HUDEP-2 (cell line): ENCODE results near the gene PODXL.
"Not testable (repeated sequence)": the region's sequence is repeated elsewhere in the genome, so short reads cannot be mapped to it uniquely, and the experiment has no call there.

ENCODE experiments used
- DNase-seq, 76 experiments: peaks; one replicate each; lab custom pipeline; 2025; ENCODE audit not compliant: unreplicated experiment in 76 of 76; lab: John Stamatoyannopoulos, UW

The PODXL gene

DNA sequence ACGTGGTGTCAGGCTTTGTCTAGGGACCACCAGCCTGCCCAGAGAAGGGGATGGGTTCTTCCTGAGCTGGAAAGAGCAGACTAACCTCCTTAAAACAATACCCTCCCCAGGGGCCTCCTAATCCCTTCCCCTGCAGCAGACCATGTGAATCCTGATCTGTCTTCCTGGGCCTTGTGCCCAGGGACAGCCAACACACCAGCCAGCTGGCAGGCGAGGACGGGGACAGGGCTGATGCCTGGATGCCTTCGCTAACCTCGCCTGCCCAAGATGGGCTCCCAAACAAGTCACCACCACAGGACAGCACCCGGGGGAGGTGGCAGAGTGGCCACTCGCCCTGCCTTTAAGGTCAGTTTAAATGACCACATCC lies 17.6 kb downstream of the PODXL start:
- no peak for DNase-seq

DNA sequence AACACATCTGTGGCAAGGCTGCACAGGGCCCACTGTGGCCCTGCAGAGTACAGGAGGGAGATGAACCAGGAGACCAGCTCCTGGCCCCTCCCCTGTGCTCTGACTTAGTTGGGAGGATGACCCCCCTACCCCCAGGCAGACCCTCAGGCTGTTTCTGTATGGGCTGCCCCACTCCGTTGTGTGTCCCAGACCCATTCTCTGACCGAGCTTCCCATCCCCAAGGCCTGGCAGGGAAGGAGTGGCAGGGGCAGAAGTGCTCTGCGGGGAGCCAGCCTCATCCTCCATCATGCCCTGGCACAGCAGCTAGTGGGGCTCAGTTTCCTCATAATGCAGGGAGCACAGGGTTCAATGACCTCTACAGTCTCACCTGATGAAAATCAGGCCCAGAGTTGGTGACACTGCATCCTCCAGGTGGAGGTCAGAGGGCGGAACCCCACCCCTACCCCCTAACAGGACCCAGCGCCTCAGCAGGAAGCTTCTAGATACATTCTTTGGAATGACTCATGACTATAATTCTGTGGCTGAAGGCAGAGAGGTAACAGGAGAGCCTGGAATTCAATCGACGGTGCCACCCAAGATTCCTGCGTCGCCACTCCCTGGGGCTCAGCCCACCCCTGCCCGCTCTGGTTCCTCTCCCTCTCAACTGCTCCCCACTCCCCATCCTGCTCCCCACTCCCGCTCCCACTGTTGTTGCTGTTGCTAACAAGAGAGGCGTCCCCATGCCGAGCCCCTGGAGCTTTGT lies 18.2 kb downstream of the PODXL start:
- no peak for DNase-seq

DNA sequence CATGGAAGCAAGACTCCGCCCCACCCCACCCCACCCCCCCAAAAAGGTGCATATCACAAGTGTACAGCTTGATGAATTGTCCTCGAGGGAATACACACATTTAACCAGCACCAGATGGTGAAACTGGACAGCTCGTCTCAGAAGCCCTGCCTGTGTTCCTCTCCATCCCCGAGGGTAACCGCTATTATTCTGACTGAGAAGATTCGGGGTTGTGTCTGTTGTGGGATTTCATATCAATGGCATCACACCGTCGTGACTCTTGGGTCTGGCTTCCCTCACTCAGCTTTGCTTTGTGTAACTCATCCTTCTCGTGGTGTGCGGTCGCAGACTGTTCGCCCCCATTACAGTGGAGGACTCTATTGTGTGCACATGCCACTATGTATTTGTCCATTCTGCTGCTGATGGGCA lies 18.9 kb downstream of the PODXL start:
- no peak for DNase-seq

DNA sequence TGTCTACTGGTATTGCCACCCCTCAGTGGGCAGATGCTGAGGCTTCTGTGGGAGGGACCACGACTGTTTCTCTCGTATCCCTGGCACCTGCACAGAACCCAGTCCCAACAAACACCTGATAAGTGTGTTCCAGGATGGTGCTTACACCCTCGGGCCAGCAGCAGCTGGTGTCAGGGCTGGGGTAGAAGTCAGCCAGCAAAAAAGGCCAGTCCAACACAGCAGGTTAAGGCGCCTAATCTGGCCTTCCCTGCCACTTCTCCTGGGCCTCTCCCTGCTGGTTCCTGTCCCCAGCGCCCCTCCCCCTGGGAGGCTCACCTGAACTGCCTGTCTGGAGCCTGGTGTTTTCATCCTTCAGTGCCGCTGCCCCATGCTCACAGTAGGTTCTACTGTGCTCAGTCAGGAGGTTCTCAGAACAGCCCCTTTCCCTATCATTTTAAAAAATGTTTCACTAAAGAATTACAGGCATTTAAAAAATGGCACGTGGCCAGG lies 20.0 kb downstream of the PODXL start:
- DNase-seq: no peak

DNA sequence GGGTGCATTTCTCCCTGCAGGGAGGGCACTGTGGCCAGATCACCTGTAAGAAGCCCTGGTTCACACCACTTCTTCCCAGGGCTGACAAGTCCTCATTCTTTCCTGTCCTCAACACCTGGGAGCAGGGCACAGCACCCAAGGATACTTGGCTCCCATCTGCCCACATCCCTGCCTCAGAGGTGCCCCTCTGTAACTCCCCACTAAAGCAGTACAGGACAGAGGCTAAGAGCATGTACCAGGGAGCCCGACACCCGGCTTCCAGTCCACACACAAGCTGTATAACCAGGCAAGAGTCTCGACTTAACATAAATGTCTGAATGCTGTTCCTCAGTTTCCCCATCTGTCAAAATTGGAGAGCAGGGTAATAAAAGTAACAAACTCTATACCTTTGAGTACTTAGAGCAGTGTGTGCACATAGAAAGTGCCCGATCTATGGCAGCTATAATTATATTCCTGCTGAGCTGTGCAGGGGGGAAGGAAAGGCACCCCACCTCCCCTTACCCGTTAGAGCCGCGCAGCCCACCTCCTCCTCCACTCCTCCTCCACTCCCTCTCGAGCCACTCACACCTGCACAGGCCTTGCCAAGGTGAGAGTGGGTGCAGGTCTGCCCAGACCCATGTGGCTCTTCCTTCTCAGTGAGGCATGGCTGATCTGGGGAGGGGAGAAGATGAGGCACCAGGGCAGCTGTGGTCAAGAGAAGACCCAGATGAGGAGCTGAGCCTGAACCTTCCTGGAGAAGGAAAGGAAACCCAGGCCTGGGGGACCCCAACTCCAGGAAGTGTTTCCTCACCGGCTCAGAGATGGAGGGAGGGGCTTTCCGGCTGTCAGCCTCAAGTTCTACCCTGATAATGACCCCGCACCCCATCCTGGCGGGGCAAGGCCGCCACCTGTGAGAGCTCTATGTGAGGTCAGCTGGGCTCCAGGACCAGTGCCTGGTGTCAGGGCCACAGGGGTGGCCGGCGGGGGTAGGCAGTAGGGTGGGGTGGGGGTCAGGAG lies 22.6 kb downstream of the PODXL start:
- DNase-seq: no peak

DNA sequence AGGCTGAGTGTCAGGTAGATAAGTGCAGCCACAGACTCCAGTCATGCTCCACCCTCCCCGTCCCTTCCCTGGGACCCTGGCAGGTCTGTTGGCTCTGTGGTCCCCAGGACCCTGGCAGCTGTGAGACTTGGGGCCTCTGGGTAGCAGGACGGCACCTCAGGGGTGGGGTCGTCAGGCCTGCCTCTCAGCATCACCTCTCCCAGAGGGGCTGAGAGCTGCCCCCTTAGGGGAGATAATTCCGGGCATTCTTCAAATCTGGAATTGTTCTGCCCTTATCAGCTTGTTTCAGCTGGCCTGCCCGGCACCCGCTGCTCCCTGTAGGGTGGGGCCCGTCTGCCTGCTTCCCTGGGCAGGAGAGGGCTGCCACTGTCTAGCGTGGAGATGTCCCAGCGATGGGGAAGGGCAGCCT lies 23.3 kb downstream of the PODXL start:
- peak in 12 of 76 experiments; percentile 1 to 17 (median 8) for DNase-seq

DNA sequence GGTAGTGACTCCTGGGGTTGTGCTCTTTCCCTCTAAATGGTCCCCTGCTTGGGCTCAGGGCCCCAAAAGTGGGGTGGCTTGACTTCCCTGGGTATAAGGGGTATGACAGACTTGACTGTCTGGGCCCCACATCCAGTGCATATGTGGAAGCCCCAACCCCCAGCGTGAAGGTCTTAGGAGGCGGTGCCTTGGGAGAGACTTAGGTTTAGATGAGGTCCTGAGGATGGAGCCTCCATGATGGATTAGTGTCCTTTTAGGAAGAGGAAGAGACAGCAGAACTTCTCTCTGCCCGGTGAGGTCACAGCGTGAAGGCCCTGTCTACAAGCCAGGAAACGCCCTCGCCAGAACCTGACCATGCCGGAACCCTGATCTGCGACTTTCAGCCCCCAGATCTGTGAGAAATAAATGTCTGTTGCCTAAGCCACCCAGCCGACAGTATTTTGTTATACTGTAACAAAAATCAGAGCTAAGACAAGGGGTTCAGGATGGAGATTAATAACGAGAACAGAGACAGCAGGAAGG lies 23.8 kb downstream of the PODXL start:
- DNase-seq: no peak

DNA sequence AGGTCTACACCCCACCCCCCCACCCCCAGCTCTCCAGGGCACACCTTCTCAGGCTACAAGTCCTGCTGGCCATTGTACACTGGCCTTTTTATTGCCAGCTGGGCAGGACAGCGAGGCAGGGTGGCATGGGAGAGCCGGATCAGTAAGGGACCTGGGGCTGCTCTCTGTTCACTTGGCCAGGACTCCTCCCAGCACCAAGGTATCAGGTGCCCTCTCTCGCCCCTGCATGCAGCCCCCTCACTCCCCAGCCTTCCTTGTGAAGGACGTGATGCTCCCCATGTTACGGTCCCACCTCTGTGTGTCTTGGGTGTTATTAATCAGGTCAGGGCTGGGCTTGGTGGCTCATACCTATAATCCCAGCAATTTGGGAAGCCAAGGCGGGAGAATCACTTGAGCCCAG lies 26.3 kb downstream of the PODXL start:
- DNase-seq: no peak

DNA sequence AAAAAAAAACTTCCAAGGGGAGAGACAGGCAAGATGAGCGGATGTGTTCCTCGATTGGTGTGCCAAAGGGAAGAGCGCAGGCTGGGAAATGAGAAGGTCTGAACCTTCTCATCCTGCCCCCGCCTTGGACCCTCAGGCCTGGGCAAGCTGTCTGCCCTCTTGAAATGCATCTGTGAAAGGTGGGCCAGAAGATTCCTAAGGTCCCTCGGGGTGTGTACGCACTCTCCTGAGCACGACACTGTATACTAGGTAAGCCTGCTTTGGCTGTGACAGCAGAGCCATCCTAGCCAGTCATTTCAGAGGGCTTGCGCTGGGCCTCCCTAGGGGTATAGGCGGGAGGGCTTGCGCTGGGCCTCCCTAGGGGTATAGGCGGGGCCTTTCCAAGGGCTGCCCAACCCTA lies 26.8 kb downstream of the PODXL start:
- no peak for DNase-seq

DNA sequence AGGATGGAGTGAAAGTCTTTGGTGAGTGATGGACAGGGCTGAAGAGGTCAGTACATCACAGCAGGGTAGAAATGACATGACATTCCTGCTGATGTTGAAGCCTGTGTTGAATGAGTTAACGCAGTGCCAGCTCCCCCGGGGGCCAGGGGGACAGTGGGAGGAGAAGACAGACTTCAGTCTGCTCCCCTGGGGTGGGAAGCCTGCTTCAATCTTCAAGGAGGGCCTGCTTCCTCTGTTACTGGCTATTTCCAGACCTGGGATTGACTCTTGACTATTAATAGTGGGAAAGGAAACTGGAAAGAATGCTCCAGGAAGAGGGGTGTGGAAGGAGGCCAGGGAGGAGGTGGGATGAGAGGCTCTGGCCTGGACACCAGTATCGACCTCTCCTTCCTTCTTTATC lies 27.2 kb downstream of the PODXL start:
- no peak for DNase-seq

DNA sequence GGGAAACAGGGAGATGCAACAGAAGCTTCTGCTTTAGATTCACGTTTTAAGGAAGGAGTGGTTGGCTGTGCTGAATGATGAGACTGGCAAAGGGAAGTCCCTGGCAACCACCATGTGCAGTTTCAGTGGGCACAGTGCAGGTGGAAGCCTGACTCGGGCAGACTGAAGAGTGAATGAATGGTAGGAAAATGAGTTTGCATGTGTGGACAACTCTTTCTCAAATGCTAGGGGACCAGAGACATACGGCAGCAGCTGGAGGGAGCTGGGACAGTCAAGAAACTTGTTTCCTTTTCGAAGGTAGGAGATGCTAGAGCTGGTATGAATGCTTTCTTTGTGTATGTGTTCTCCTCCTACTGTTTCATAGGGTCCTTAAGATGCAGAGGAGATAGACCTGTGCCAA lies 29.0 kb downstream of the PODXL start:
- no peak for DNase-seq

DNA sequence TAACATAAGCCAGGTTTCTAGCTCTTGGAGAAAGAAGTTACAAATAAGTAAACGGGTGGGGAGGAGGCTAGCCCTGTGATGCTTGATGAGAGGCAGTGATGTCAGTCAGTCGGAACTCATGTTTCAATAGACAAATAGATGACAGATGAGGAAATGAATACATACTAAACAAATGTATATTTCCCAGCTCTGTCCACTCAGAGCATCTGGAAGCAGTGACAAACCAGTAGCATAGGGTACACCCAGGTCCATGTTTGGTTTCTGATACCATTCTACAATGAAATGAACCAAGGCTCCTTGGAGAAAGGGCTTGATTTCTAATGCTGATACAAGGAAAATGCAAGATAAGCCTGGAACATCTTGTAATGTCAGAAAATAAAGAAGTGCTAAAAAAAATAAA lies 30.6 kb downstream of the PODXL start:
- no peak for DNase-seq

DNA sequence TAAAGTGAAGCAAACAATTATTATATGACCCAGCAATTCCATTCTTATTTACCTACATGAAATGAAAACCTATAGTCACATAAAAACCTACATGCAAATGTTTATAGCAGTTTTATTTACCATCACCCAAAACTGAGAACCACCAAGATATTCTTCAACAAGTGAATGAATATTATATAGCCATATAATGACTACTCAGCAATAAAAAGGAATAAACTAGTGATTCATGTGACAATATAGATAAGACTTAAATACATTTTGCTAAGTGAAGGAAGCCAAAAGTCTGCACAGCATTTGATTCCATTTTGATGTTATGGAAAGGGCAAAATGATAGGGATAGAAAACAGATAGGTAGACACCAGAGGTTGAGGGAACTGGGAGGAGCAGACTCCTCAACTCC lies 31.7 kb downstream of the PODXL start:
- no peak for DNase-seq

DNA sequence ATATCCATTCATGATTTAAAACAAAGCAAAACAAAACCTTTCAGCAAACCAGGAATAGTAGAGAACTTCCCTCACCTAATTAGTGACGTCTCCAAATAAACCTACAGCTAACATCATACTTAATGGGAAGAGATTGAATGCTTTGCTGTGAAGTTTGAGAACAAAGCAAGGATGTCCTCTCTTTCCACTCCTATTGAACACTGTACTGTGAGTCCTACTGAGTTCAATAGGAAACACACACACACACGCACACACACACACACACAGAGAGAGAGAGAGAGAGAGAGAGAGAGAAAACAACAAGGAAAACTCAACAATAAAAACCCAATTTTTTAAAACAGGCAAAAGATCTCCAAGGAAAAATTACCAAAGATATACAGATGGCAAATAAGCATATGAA lies 32.3 kb downstream of the PODXL start:
- DNase-seq: no peak

DNA sequence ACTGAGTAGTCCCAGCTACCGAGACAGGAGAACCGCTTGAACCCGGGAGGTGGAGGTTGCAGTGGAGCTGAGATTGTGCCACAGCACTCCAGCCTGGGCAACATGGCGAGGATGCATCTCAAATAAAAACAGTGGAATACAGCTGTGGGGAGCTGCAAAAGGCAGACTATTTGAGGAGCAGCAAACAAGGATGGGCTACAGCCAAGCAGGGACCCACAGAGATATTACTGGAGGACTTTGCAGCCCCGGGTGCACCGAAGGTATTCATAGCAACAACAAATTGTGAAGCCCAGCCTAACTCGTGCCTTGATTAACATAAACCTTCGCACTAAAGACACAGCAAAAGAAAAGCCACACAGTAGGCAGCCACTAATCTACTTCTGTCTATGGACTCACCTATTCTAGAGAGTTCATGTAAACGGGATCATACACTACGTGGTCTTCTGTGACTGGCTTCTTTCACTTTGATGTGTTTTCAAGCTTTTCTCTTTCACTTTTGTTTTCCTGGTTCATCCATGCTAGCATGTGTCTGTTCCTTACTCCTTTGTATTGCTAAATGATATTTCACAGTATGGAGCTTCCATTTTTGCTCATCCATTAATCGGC lies 34.0 kb downstream of the PODXL start:
- no peak for DNase-seq

DNA sequence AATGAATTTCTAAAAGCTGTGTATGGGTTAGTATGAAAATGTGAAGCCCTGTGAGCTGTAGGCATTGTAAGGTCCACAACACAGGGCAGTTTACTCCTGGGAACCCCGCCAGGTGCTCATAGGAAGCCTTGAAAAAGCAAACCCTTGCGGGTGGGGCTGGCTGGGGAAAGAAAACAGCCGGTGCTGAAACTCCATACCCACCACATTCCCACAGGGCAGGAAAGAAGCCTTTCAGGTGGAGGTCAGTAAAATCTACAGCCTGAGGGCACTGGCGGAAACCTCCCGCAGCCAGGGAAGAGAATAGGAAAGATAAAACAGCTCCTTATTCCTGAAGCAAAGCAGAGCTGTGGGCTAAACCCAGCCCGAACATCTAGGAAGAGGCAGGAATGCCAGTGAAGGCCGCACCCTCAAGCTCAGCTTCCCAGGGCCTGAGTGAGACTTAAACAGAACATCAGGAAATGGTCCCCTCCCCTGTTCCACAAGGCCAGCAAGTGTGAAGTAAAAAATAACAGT lies 34.7 kb downstream of the PODXL start:
- no peak for DNase-seq

DNA sequence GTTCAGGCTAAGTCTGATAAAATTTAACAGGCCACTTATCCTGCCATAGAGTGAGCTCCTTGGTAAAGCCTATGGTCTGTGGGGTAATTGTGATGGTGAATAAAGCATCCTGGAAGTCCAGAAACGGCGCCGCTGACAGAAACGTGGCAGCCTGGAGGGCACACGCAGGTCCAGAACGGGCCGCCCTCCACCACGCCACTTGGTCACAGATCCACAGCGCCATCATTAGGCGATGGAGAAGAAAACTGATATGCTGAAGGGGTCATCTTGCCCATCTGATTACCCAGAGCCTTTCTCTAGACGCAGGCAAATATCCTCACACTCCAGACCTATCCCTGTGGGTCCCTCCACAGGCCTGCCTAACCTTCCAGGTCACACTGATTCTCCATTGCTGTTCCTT lies 37.8 kb downstream of the PODXL start:
- DNase-seq: no peak

DNA sequence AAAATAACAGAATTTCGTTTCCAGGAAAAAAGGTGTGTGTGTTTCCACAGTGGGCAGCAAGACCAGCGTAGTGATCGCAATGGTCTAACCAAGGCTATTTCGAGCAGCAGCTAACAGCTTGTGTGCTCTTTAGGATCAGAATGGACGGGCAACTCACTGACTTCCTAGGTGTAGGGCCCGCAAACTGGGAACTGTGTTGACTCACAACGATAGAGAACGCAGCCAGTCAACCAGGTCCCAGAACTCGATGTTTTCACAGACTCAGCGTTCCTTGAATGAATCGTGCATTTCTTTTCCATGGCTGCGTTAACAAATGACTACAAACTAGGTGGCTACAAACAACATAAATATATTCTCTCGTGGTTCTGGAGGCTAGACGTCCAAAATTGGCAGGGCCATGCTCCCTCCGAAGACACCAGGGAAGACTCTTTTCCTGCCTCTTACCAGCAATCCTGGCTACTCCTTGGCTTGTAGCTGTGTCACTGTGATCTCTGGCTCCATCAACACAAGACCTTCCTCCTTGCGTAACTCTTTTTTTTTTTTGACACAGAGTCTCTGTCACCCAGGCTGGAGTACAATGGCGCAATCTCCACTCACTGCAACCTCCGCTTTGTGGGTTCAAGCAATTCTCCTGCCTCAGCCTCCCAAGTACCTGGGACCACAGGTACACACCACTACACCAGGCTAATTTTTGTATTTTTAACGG lies 39.1 kb downstream of the PODXL start:
- DNase-seq: no peak

DNA sequence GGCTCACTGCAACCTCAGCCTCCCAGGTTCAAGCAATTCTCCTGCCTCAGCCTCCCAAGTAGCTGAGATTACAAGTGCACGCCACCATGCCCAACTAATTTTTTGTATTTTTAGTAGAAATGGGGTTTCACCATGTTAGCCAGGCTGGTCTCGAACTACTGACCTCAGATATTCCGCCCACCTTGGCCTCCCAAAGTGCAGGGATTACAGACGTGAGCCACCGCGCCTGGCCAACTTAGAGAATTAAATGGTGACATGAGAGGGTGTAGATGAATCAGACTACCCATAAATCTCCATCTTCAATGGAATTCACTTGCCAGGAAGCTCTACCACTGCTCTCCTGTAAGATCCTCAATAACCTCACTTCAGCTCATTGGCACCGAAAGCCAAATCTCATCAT lies 41.0 kb downstream of the PODXL start:
- DNase-seq: not testable (repeated sequence)
